Measurements from ENCODE around the gene TAS2R5.
"Not testable (repeated sequence)": the region's sequence is repeated elsewhere in the genome, so short reads cannot be mapped to it uniquely, and the experiment has no call there.

The TAS2R5 gene, protein sequence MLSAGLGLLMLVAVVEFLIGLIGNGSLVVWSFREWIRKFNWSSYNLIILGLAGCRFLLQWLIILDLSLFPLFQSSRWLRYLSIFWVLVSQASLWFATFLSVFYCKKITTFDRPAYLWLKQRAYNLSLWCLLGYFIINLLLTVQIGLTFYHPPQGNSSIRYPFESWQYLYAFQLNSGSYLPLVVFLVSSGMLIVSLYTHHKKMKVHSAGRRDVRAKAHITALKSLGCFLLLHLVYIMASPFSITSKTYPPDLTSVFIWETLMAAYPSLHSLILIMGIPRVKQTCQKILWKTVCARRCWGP

DNA sequence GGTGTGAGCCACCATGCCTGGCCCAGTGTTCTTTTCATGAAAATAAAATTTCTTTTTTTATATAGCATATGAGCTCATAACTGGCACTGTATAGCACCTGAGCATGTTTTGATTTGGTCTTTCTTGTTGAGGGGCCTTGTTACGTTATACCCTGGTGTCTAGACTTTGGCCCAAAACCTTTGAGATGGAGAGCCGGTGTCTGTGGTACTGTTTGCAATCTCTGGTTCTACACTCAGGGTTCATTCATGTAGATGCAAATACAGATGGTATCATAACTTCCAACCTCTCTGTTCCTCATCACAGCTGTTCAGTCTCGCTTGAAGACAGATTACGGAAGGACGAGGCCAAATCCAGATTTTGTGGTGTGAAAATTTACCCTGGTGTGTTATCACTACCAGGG, at the start of gene TAS2R5:
Gene TAS2R5, plus strand, starts transcription at position 301 of the 400 bp plus-strand sequence. CDS start 145 bp downstream, outside the sequence.
- DNase-seq (ENCODE audit: low spot score) (no peak), FAIRE-seq (no peak)

DNA sequence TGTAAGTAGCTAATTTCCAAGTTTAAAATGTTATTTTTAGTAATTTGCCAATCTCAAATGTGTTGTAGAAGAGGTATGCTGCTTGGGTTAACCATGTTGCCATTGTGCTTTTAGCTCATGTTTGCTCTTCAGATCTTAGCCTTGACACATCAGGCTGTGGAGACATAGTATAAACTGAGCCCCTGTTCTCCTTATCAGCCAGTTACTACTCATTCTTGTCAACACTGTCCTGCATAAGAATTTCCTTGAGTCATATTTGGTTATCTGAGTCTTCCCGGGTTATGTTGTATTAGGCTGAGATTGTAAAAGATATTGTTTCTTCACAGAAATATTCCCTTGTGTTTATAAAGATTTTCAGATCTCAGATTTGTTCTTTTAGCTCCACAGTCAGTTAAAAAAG, 47.8 kb upstream of the TAS2R5 start:
- DNase-seq (ENCODE audit: low spot score) (no peak), FAIRE-seq (no peak)

DNA sequence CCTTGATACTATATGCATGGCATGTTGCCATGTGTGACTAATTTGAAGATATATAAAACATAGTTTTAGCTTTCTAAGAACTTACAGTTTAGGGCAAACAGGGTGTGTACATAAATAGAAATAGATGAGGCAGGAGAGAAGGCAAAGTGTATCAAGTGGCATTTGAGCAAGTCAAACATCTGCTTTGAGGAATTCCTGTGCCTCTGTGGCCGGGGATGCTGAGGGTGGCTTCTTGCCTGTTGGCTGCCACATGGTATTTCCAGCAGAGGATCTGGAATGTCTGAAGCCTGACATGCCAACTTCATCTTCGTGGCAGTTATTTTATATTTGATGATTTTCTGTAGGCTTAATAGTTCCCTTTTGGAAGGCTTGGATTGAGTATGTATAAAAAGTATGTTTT, 45.9 kb upstream of the TAS2R5 start:
- DNase-seq (ENCODE audit: low spot score) (no peak), FAIRE-seq (no peak)

DNA sequence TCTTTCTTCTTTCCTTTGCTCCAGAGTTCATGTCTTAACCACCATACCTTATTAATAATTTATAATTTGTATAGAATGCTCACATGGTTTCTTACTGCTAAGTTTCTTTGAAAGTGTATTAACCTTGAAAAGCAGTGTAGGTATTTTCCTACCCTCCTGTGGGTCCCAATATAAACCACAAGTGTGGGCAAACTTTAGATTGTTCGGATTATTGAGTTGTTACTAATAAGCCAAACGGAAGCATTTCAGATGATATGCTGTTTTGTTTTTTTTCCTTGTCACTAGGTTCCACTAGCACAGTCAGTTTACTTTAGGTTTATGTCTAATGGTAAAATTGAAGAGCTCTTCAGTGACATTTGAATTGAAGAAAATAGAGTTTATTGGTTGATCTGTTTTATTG, 41.6 kb upstream of the TAS2R5 start:
- FAIRE-seq (no peak), DNase-seq (ENCODE audit: low spot score) (no peak)

DNA sequence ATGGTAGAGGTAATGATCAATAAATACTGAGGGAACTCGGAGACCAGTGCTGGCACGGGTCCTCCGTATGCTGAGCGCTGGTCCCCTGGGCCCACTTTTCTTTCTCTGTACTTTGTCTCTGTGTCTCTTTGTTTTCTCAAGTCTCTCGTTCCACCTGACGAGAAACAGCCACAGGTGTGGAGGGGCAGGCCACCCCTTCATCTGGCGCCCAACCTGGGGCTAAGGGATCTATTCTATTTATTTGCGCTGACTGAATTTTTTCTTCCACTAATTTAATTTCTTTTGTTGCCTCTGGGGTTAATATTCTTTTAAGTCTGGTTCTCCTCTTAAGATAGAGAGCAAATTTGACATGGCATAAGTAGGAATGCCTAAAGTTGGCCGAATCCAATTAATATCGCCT, 38.1 kb upstream of the TAS2R5 start:
- FAIRE-seq; DNase-seq (ENCODE audit: low spot score): not testable (repeated sequence)

DNA sequence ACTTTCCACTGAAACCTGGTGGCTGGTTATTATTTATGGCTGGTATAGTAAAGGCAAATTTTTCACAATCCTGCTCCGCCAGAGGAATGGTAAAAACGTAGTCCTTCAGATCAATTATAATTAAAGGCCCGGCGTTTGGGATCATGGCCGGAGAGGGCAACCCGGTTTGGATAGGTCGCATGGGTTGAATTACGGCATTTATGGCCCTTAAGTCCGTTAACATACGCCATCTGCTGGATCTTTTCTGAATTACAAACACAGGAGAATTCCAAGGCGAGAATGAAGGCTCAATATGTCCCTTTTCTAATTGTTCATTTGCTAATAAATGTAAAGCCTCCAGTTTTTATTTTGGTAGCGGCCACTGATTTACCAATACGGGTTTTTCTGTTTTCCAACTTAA, 37.4 kb upstream of the TAS2R5 start:
- FAIRE-seq, result no peak
- DNase-seq (ENCODE audit: low spot score), result no peak

DNA sequence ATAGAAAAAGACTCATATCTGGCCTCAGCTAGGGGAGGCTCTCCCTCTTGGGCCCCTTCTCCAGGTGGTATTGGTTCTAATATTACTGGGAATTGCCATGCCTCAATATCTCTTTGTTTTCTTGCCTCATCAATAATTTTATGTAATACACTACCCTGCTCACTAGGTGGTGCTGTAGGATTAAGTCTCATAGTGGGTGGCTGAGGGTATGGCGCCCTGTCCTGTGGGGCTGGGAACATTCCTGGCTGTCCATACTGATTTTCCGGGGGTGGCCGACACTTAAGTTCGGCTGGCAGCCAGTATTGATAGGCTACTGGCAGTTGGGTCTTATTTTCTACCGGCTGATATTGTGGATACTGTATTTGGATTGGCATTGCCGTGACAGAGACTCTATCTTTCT, 35.1 kb upstream of the TAS2R5 start:
- peak; percentile 21 for DNase-seq (ENCODE audit: low spot score)

DNA sequence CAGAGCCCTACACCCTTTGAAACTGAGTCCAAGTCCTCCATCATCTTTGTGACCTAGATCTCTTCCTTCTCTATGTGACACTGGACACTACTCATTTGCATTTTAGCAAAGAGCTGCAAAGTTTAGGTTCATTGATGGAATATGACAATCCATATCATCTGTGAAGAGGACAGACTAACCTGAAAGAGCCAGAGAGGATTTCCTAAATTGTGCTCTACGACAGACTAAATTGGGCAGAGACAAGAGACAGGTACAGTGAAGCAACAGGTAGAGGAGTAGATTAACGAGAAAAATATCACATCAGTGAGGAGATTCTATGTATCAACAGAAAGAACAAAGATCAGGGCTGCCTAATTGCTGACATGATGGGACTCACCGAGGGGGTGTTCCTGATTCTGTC, 26.2 kb upstream of the TAS2R5 start, which contains the start of gene TAS2R3:
Gene TAS2R3, plus strand, starts transcription at position 301 of the 400 bp plus-strand sequence. Its CDS starts 62 bp downstream, at position 363.
- no peak for FAIRE-seq
- no peak for DNase-seq (ENCODE audit: low spot score)

More for the DNA sequence above, 35.1 kb upstream of the TAS2R5 start:
- FAIRE-seq, result no peak

DNA sequence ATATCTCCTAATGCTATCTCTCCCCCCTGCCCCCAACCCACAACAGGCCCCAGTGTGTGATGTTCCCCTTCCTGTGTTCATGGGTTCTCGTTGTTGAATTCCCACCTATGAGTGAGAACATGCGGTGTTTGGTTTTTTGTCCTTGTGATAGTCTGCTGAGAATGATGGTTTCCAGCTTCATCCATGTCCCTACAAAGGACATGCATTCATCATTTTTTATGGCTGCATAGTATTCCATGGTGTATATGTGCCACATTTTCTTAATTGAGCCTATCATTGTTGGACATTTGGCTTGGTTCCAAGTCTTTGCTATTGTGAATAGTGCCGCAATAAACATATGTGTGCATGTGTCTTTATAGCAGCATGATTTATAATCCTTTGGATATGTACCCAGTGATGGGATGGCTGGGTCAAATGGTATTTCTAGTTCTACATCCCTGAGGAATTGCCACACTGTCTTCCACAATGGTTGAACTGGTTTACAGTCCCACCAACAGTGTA, 19.9 kb upstream of the TAS2R5 start:
- not testable (repeated sequence) for DNase-seq (ENCODE audit: low spot score); FAIRE-seq

DNA sequence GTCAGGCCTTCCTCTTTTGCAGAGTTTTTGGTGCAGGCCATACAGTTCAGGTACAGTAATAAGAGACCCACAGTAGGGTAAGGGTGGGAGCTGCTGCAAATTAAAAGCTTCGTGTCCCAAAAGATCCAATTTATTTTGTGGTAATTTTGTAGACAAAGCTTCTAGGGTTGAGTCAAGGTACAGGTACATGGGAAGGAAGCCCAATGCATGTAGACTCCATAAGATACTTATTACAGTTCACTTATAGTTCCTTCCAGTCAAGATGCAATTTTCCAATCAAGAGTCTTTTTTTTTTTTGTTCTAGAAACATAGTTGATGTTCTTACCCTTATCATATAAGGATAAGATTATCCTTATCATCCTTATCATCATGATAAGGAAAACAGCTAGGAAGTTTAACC, 13.6 kb upstream of the TAS2R5 start, which contains the start of gene TAS2R4:
Gene TAS2R4, plus strand, starts transcription at position 301 of the 400 bp plus-strand sequence. CDS start 1,815 bp downstream, outside the sequence.
- no peak for DNase-seq (ENCODE audit: low spot score)
- no peak for FAIRE-seq

DNA sequence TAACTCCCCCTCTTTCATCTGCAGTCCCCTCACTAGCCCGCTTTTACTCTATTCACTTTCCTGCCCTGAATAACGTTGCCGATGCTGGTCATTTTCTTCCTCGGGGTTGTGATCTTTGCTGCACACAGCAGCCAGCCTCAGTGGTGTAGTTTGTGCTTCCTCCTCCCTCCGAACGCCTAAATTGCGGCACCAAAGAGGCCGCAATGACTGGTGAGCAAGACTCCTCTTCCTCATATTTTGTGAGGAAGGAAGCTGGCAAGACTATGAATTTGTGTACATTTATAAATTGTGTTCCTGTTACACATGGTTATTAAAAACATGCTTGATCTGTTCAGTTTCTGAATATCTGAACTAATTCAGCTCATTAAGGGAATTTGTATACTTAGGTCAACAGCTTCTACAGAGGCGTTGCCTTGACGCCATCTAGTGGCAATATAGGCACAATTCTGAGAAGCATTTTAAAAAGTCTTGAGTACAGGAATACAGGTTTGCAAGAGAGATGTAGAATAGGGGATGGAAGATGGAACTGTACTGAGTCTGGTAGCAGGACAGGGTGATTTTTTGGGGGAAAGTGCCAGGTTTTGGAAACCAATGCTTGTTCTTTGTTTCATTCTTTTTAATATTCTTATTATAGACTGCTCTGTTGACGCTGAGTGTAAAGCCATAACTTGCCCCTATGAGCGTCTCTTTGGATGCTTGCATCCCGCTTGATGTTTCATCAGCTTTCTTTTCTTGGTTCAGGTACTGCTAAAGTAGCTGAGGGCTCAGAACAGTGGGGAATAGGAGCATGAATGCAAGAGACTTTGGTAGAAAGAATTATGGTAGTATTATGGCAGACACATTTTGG, 4.1 kb upstream of the TAS2R5 start:
- DNase-seq (ENCODE audit: low spot score) (peak; percentile 21), FAIRE-seq (no peak)

DNA sequence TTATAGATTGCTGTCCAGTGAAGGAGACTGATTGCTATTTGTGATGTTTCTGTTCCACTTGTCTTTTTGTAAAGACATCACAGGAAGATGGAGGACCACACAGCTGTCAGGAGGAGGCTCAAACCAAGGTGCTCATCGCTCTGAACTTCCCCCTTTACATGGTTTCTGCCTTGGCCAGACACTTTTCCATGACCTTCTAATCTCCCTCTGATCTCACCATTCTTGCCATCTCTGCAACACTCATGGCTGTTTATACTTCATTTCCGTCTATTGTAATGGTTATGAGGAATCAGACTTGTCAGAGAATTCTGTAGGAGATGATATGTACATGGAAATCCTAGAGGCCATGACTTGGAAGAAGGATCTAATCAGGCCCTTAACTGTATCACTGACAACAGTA, 1.7 kb upstream of the TAS2R5 start:
- DNase-seq (ENCODE audit: low spot score) (no peak), FAIRE-seq (no peak)

DNA sequence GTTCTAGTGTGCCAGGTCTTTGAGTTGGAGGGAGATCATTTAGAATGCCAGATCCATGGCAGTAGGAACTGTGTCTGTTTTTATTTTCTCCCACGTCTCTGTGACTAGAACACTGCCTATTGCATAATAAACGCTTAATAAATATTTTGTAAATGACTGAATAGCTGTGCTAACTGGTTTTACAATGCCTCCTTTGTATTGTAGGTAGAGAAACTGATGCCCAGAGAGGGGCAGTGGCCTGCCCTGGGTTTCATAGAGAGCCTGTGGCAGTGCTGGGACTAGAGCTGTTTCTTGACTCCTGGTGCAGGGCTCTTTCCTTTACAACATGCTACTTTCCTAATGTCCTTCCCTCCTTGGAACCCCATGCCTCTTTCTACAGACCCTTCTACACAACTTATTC, 2.5 kb downstream of the TAS2R5 start:
- no peak for FAIRE-seq

DNA sequence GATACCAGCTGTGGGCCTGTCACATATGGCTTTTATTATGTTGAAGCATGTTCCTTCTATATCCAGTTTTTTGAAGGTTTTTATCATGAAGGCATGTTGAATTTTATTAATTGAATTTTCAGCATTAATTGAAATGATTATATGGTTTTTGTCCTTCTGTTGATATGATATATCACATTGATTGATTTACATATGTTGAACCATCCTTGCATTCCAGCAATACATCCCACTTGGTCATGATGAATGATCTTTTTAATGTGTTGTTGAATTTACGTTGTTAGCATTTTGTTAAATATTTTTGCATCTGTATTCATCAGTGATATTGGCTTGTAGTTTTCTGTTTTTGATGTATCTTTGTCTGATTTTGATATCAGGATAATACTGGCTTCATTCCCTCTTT, 30.1 kb downstream of the TAS2R5 start:
- FAIRE-seq (no peak), DNase-seq (ENCODE audit: low spot score) (no peak)

More for the DNA sequence above, 2.5 kb downstream of the TAS2R5 start:
- DNase-seq (ENCODE audit: low spot score), result no peak

DNA sequence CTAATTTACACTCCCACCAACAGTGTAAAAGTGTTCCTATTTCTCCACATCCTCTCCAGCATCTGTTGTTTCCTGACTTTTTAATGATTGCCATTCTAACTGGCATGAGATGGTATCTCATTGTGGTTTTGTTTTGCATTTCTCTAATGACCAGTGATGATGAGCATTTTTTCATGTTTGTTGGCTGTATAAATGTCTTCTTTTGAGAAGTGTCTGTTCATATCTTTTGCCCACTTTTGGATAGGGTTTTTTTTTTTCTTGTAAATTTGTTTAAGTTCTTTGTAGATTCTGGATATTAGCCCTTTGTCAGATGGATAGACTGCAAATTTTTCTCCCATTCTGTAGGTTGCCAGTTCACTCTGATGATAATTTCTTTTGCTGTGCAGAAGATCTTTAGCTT, 32.4 kb downstream of the TAS2R5 start:
- FAIRE-seq; DNase-seq (ENCODE audit: low spot score): not testable (repeated sequence)

DNA sequence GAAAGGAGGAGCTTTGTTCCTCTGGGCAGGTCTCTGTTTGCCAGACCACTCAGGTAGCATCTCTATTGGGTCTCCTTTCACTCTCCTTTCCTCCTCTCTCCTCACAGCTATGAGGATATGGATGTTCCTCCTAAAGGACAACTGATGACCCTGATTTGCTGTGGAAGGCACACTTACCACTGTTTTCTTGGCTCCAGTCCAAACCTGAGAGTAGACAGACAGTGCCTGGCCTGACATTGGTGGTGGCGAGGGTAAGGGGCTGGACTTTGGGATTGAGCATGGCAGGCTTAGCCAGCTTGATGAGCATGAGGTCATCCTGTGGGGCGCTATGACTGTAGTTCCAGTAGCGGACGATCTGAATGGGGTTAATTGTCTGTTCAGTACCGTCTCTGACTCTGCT, 47.7 kb downstream of the TAS2R5 start:
- DNase-seq (ENCODE audit: low spot score) (no peak), FAIRE-seq (no peak)

DNA sequence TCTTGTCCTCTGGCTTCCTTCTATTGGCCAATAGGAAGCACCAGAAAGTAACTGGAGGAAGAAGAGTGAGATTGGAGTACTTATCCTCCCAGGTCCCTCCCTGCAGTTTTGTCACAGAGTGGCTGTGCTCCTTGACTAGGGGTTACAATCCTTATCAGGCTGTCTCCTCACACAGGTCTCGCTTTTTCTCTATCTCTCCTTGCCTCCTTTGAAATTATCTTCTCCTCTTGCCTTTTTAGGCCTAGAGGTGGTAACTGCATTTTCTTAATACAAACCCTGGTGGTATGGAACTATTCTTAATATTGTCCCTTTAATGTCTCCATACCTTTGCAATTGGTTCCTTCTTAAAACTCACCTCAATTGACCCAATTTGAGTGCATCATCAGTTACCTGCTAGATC, 48.6 kb downstream of the TAS2R5 start:
- FAIRE-seq (no peak), DNase-seq (ENCODE audit: low spot score) (no peak)

DNA sequence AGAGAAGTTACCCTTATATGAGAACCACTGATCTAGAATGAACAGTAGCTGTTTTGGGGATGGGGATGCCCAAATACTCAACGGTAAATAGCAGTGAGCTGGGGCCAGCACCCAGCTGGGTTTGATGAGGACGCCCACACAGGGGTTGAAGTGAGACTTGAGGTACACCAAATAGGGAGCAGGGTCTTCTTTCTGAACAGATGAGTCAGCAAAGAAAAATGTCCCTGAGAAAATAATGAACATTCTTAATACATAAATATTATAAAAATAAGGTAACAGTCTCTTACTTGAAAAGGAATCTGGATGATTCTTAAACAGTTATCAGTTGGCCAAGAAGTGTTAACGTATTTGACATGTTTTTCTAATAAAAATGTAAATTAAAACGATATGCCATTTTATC, 49.2 kb downstream of the TAS2R5 start:
- no peak for FAIRE-seq
- no peak for DNase-seq (ENCODE audit: low spot score)

DNA sequence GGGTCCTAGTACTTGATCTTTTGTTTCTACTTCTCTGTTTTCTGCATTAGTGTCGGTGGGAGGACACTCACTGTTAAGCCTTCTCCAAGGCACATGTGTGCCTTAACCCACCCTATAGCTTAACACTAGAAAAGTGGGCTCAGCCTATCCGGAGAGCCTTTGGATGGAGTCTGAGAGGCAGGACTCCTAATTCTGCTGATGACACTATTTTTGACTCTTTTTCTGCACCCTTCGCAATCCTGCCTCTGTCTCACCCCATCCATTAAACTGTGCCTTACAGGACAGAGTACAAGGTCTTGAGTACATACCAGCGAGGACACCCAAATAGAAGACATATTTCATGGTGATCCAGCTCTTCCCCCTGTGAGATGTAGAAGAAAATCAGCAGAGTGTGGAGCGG, 50.7 kb downstream of the TAS2R5 start:
- DNase-seq (ENCODE audit: low spot score) (no peak), FAIRE-seq (no peak)

Measured in urothelium cell line (cell line).